EL (cell line): ENCODE data around the gene SLMAP.
A peak's percentile ranks its signal among the peaks of the same experiment; 100 is the strongest.

Source experiments
- DNase-seq: peaks from one replicate; pipeline ENCODE4 v3.0.0-alpha.2; 2016

SLMAP gene

GRCh38 chr3:57946970-57947381 is 190.9 kb downstream of the SLMAP start:
- DNase-seq: no peak

- DNase-seq: no peak
Observed at GRCh38 chr3:57948080-57948671, 192.1 kb downstream of the SLMAP start.

- no peak for DNase-seq
Observed at GRCh38 chr3:57948781-57949242, 192.7 kb downstream of the SLMAP start.

GRCh38 chr3:57949344-57949743 is 193.2 kb downstream of the SLMAP start:
- DNase-seq: no peak

- peak; percentile 45 for DNase-seq
Observed at GRCh38 chr3:57949785-57950615, 193.9 kb downstream of the SLMAP start.

GRCh38 chr3:57951066-57951882 is 195.2 kb downstream of the SLMAP start:
- peak; percentile 92 for DNase-seq

GRCh38 chr3:57952208-57952631 is 196.1 kb downstream of the SLMAP start:
- DNase-seq: peak; percentile 87

GRCh38 chr3:57952651-57953050 is 196.5 kb downstream of the SLMAP start:
- no peak for DNase-seq

- DNase-seq: no peak
Observed at GRCh38 chr3:57953576-57953975, 197.5 kb downstream of the SLMAP start.

- peak; percentile 86 for DNase-seq
Observed at GRCh38 chr3:57956119-57956832, 200.2 kb downstream of the SLMAP start.

GRCh38 chr3:57956833-57957174 is 200.7 kb downstream of the SLMAP start:
- no peak for DNase-seq

- no peak for DNase-seq
Observed at GRCh38 chr3:57957824-57958223, 201.7 kb downstream of the SLMAP start.

GRCh38 chr3:57958642-57959422 is 202.7 kb downstream of the SLMAP start:
- DNase-seq: no peak

GRCh38 chr3:57959423-57960173 is 203.5 kb downstream of the SLMAP start:
- no peak for DNase-seq

GRCh38 chr3:57960174-57960505 is 204.0 kb downstream of the SLMAP start:
- no peak for DNase-seq

GRCh38 chr3:57961177-57961827 is 205.2 kb downstream of the SLMAP start:
- no peak for DNase-seq

GRCh38 chr3:57961828-57962447 is 205.8 kb downstream of the SLMAP start:
- DNase-seq: peak; percentile 62

GRCh38 chr3:57962448-57962834 is 206.3 kb downstream of the SLMAP start:
- DNase-seq: no peak

GRCh38 chr3:57963811-57964346 is 207.8 kb downstream of the SLMAP start:
- no peak for DNase-seq

GRCh38 chr3:57966829-57967228 is 210.7 kb downstream of the SLMAP start:
- no peak for DNase-seq
